WTC11 (cell line): ENCODE measurements around the gene ASTN1. TPM values are rescaled to one million over a fixed set of nuclear protein-coding genes. Genes with fewer than 3 reads are reported as not detected.

Experiments
- ATAC-seq: fragments of 200-7000 bp; cut with Tn5 transposase; 2 replicates; pipeline ENCODE4 v1.10.0; 2021; ENCODE audit warnings: mild to moderate bottlenecking, moderate library complexity
- CTCF ChIA-PET: fragments of 300-600 bp; sonication (Branson Sonifier 250); formaldehyde crosslinking; loops from one replicate; lab custom pipeline; 2021; ENCODE audit warnings: antibody characterized with exemption; lab: Charles Lee
- POLR2A ChIA-PET: fragments of 350-600 bp; sonication (Branson Sonifier 250); formaldehyde crosslinking; loops from one replicate; lab custom pipeline; 2021; ENCODE audit warnings: antibody characterized with exemption; lab: Charles Lee
- DNase-seq: peaks from one replicate; pipeline ENCODE4 v3.0.0; 2021; ENCODE audit warnings: low spot score
- H3K27ac Mint-ChIP-seq: 2 replicates; pipeline ENCODE4 v1.8.0; 2021; ENCODE audit warnings: mixed read lengths
- H3K27me3 Mint-ChIP-seq: 2 replicates; pipeline ENCODE4 v1.8.0; 2021; ENCODE audit warnings: low read depth, mild to moderate bottlenecking, moderate library complexity, mixed read lengths
- H3K36me3 Mint-ChIP-seq: 2 replicates; pipeline ENCODE4 v1.8.0; 2021; ENCODE audit warnings: mixed read lengths
- H3K4me1 Mint-ChIP-seq: 2 replicates; pipeline ENCODE4 v1.8.0; 2022; ENCODE audit warnings: mixed read lengths
- H3K4me3 Mint-ChIP-seq: 2 replicates; pipeline ENCODE4 v1.8.0; 2021; ENCODE audit warnings: mild to moderate bottlenecking, moderate library complexity, mixed read lengths
- H3K9me3 Mint-ChIP-seq: 2 replicates; pipeline ENCODE4 v1.8.0; 2021; ENCODE audit warnings: mixed read lengths
- AFF4 ChIP-seq: sonication (generic); formaldehyde crosslinking; IDR thresholded peaks from 2 replicates; pipeline ENCODE4 v1.8.1; 2023; ENCODE audit warnings: mild to moderate bottlenecking, missing genetic modification reagents, borderline replicate concordance
- ARID4B ChIP-seq: sonication (generic); formaldehyde crosslinking; IDR thresholded peaks from 2 replicates; pipeline ENCODE4 v1.8.0; 2023; ENCODE audit warnings: missing genetic modification reagents, mild to moderate bottlenecking, borderline replicate concordance
- ATF2 ChIP-seq: sonication (generic); formaldehyde crosslinking; IDR thresholded peaks from 2 replicates; pipeline ENCODE4 v1.8.1; 2022; ENCODE audit warnings: low read depth, missing genetic modification reagents, borderline replicate concordance
- ATF3 ChIP-seq: sonication (generic); formaldehyde crosslinking; conservative IDR thresholded peaks from 2 replicates; pipeline ENCODE4 v1.8.1; 2022; ENCODE audit warnings: mild to moderate bottlenecking, missing genetic modification reagents
- CTCF ChIP-seq: fragments of 200-600 bp; IDR thresholded peaks from 2 replicates; pipeline ENCODE4 v1.8.0; 2022; ENCODE audit warnings: antibody characterized with exemption
- FOXK1 ChIP-seq: sonication (generic); formaldehyde crosslinking; IDR thresholded peaks from 2 replicates; pipeline ENCODE4 v1.8.0; 2022; ENCODE audit warnings: mild to moderate bottlenecking, moderate library complexity, missing genetic modification reagents
- FOXP1 ChIP-seq: sonication (generic); formaldehyde crosslinking; IDR thresholded peaks from 2 replicates; pipeline ENCODE4 v1.8.0; 2022; ENCODE audit warnings: missing genetic modification reagents, mild to moderate bottlenecking, moderate library complexity, borderline replicate concordance
- GTF2I ChIP-seq: fragments of 250-450 bp; sonication (Bioruptor Pico); conservative IDR thresholded peaks from 2 replicates; pipeline ENCODE4 v1.4.0; 2021; ENCODE audit warnings: mild to moderate bottlenecking
- MLX ChIP-seq: sonication (generic); formaldehyde crosslinking; IDR thresholded peaks from 2 replicates; pipeline ENCODE4 v1.8.1; 2023; ENCODE audit warnings: mild to moderate bottlenecking, missing genetic modification reagents, moderate library complexity
- NFATC4 ChIP-seq: fragments of 250-450 bp; sonication (Bioruptor Pico); IDR thresholded peaks from 2 replicates; pipeline ENCODE4 v1.9.0; 2021; ENCODE audit warnings: mild to moderate bottlenecking
- NFYB ChIP-seq: sonication (generic); formaldehyde crosslinking; conservative IDR thresholded peaks from 2 replicates; pipeline ENCODE4 v1.8.0; 2022; ENCODE audit warnings: low read depth, missing genetic modification reagents
- RELA ChIP-seq: sonication (generic); formaldehyde crosslinking; IDR thresholded peaks from 2 replicates; pipeline ENCODE4 v1.8.1; 2022; ENCODE audit warnings: missing genetic modification reagents, mild to moderate bottlenecking, borderline replicate concordance
- SOX15 ChIP-seq: fragments of 250-450 bp; sonication (Bioruptor Pico); IDR thresholded peaks from 2 replicates; pipeline ENCODE4 v1.9.0; 2021; ENCODE audit warnings: mild to moderate bottlenecking
- ZBTB21 ChIP-seq: sonication (generic); formaldehyde crosslinking; IDR thresholded peaks from 2 replicates; pipeline ENCODE4 v1.8.1; 2023; ENCODE audit warnings: mild to moderate bottlenecking, missing genetic modification reagents, borderline replicate concordance
- ZNF232 ChIP-seq: sonication (generic); formaldehyde crosslinking; IDR thresholded peaks from 2 replicates; pipeline ENCODE4 v1.8.0; 2022; ENCODE audit warnings: mild to moderate bottlenecking, missing genetic modification reagents
- ZNF423 ChIP-seq: fragments of 250-450 bp; sonication (Bioruptor Pico); IDR thresholded peaks from 2 replicates; pipeline ENCODE4 v2.1.2; 2022; ENCODE audit warnings: mild to moderate bottlenecking, moderate library complexity
- ZNF671 ChIP-seq: fragments of 250-450 bp; sonication (Bioruptor Pico); IDR thresholded peaks from 2 replicates; pipeline ENCODE4 v1.8.0; 2021; ENCODE audit warnings: mild to moderate bottlenecking
- total RNA-seq: library from RNA; stranded (reverse); gene quantifications from 3 replicates; pipeline ENCODE4 v1.2.3, GENCODE V29; 2021

The ASTN1 gene
- total RNA-seq, 1 experiment from 2014 or later: 3.4 TPM

GRCh38 chr1:176849281-176849680 is 315.2 kb downstream of the ASTN1 start:
- POLR2A ChIA-PET: no interaction called here
- no peaks in the 10 kb centered on the region; the same call in 1 of the 2 replicates for H3K27me3 Mint-ChIP-seq
- peaks cover 12% of the 10 kb centered on the region for H3K4me1 Mint-ChIP-seq
- CTCF ChIA-PET: no interaction called here
- H3K4me3 Mint-ChIP-seq: no peak overlapping the region
- TF ChIP-seq ZNF423 (CRISPR knock-in tag) (no peak), NFYB (CRISPR knock-in tag) (no peak), MLX (CRISPR knock-in tag) (no peak), RELA (CRISPR knock-in tag) (no peak), NFATC4 (no peak), ARID4B (CRISPR knock-in tag) (no peak), AFF4 (CRISPR knock-in tag) (no peak), SOX15 (no peak)
- no peak overlapping the region for H3K27ac Mint-ChIP-seq
- H3K9me3 Mint-ChIP-seq: no peaks in the 10 kb centered on the region
- no peaks in the 10 kb centered on the region for H3K36me3 Mint-ChIP-seq
- ATAC-seq: no peak
- no peak for DNase-seq

- Mint-ChIP-seq H3K27ac (no peak overlapping the region), H3K4me3 (no peak overlapping the region), H3K27me3 (no peaks in the 10 kb centered on the region; the same call in 1 of the 2 replicates), H3K36me3 (no peaks in the 10 kb centered on the region), H3K9me3 (no peaks in the 10 kb centered on the region), H3K4me1 (peaks cover 21% of the 10 kb centered on the region)
- CTCF ChIA-PET: interaction anchor here (1.1 kb wide), 1 partner anchor 155 kb away, joined by 3 read pairs; no protein-coding TSS in a partner anchor
- ATAC-seq: no peak
- DNase-seq: no peak
- POLR2A ChIA-PET: no interaction called here
- no peak for TF ChIP-seq SOX15
- TF ChIP-seq FOXP1 (CRISPR knock-in tag): no peak
- TF ChIP-seq FOXK1 (CRISPR knock-in tag): no peak
- TF ChIP-seq, all 79 proteins: peak for 0
Observed at GRCh38 chr1:176847052-176847451, 317.5 kb downstream of the ASTN1 start.

GRCh38 chr1:176843352-176844297 is 320.9 kb downstream of the ASTN1 start:
- ATAC-seq (peak; percentile 76), DNase-seq (peak; percentile 22)
- Mint-ChIP-seq H3K27me3 (no peaks in the 10 kb centered on the region), H3K27ac (no peak overlapping the region), H3K4me3 (no peak overlapping the region), H3K36me3 (no peaks in the 10 kb centered on the region), H3K4me1 (peaks cover 22% of the 10 kb centered on the region), H3K9me3 (no peaks in the 10 kb centered on the region)
- CTCF ChIA-PET: interaction anchor here (2.9 kb wide), 1 partner anchor 283 kb away, joined by 9 read pairs; no protein-coding TSS in a partner anchor
- POLR2A ChIA-PET: no interaction called here
- TF ChIP-seq ZNF671 (no peak), ATF2 (CRISPR knock-in tag) (no peak), ATF3 (CRISPR knock-in tag) (no peak), RELA (CRISPR knock-in tag) (no peak), CTCF (peak; percentile 38; the same call in 1 of the 2 replicates), ZBTB21 (CRISPR knock-in tag) (no peak), GTF2I (CRISPR knock-in tag) (no peak), ZNF232 (no peak)
